ENCODE measurements around the gene GPR132.

Gene GPR132

DNA sequence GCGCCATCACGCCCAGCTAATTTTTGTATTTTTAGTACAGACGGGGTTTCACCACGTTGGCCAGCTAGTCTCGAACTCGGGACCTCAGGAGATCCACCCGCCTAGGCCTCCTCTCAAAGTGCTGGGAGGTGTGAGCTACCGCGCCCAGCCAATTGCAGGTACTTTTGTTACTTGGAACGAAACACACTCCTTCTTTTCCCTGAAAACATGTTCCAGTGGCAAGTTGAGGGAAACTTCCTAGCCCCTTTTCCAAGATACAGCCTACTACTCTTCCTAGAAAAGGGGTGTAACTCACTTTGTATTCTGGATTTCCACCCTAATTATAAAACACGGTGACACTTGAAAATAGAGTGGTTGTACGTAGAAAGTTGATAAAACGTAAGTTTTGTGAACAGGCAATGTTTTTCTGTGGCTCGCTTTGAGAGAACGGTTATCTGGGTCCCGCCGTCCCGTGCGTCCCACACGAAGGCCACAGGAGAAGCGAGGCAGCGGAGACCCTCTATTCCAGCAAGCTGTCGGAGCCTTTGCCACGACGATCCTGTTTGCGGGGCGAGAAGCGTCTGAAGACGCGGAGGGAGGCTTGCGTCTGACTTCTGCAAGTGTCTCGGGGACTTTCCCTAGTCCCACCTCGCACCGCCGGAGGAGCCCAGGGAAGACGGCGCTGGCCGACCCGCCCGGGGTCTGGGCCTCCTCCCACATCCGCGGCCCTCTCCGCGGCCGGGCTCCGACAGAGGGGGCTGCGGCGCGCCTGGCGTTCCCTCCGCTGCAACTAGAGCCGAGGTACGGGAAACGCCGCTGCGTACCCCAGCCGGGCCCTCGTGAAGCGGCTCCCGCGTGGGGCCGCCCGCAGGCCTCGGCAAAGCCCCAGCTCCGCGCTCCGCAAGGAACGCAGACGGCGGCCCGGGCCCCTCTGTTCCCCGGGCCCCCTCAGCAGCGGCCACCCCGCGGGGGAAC is 45.1 kb downstream of the GPR132 start:
- DNase-seq (ENCODE audit: low read depth): peak; percentile 20
- H3K4me3 ChIP-seq (ENCODE audit: low read length): peak overlapping the region; percentile 79

DNA sequence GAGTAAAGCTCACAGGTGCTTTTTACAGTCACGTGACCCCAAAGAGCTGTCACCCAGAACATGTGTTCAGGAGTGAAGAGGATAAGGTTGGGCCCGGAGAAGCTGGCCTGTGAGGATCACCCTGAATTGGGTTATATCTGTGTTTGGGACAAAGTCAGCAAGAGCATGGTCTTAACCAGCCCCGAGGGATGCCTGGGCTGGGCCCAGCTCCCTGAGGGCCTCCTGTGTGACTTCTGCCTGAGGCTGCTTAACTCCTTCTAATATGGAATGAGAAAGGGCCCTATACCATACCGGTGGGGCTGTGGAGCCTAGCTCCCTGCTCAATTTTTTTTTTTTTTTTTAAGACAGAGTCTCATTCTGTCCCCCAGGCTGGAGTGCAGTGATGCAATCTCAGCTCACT is 46.8 kb downstream of the GPR132 start:
- DNase-seq (ENCODE audit: low read depth): no peak
- TF ChIP-seq, protein P1, sequence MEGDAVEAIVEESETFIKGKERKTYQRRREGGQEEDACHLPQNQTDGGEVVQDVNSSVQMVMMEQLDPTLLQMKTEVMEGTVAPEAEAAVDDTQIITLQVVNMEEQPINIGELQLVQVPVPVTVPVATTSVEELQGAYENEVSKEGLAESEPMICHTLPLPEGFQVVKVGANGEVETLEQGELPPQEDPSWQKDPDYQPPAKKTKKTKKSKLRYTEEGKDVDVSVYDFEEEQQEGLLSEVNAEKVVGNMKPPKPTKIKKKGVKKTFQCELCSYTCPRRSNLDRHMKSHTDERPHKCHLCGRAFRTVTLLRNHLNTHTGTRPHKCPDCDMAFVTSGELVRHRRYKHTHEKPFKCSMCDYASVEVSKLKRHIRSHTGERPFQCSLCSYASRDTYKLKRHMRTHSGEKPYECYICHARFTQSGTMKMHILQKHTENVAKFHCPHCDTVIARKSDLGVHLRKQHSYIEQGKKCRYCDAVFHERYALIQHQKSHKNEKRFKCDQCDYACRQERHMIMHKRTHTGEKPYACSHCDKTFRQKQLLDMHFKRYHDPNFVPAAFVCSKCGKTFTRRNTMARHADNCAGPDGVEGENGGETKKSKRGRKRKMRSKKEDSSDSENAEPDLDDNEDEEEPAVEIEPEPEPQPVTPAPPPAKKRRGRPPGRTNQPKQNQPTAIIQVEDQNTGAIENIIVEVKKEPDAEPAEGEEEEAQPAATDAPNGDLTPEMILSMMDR (conservative IDR thresholded peaks at IDR 0.05; ENCODE audit: low read length): no peak
- no peak overlapping the region for H3K4me3 ChIP-seq (ENCODE audit: low read length)

More for the DNA sequence above, 45.1 kb downstream of the GPR132 start:
- TF ChIP-seq, protein P1 (conservative IDR thresholded peaks at IDR 0.05; ENCODE audit: low read length): no peak; the same call in 1 of the 2 replicates

DNA sequence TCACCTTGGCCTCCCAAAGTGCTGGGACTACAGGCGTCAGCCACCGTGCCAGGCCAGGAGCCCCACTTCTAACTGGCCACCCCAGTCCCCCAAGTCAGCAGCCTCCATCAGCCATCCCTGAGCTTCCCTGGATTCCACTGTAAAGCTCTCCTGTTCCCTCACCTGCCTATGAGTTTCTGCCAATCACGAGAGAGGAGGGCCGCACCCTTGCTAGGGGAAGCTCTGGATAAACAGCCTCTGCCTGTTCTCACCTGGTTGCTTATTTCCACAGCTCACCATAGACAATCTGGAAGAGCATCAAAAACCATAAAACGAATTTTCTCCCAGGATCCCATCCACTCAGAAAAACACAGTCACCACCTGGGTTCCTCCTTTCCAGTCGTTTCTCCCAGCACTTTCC is 49.3 kb downstream of the GPR132 start:
- DNase-seq (ENCODE audit: low read depth): no peak
- H3K4me3 ChIP-seq (ENCODE audit: low read length): no peak overlapping the region
- TF ChIP-seq, protein P1 (conservative IDR thresholded peaks at IDR 0.05; ENCODE audit: low read length): no peak

DNA sequence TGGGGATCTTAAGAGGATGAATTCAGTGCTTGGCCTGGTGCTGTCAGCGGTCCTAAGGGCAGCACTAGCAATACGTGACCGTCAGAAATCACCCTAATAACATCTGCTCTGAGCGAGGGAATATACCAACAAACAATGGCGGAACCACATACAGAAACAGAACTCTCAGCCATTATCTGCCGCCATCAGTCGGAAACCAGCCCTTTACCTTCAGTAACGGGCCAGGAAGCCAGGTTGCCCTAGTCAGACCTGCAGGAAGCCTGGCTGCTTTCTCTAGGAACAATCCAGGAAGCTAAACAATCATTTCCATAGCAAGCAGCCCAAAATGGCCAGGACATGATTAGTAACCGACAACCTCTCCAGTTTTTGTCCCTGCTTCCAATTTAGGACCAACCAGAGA is 50.0 kb downstream of the GPR132 start:
- DNase-seq (ENCODE audit: low read depth): no peak
- no peak overlapping the region for H3K4me3 ChIP-seq (ENCODE audit: low read length)
- TF ChIP-seq, protein P1 (conservative IDR thresholded peaks at IDR 0.05; ENCODE audit: low read length): no peak

DNA sequence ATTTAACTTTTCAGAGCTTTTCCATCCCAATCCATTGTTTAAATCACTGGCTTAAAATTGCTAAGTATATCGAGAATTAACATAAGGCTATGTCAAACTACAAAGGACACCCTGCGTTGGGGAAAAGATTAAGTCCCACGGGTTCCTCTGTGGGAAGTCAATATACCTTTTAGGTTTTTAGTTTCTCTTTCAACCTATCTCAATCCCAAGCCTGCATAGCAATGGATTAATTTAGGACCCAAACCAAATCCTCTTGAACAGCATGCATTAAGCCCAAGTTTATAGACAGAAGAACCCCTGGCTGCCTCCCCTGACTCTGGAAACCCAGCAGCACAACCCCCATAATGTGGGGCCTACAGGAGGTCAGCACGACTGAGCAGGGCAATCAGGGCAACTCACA is 50.6 kb downstream of the GPR132 start:
- no peak overlapping the region for H3K4me3 ChIP-seq (ENCODE audit: low read length)
- DNase-seq (ENCODE audit: low read depth): no peak
- TF ChIP-seq, protein P1 (conservative IDR thresholded peaks at IDR 0.05; ENCODE audit: low read length): no peak

DNA sequence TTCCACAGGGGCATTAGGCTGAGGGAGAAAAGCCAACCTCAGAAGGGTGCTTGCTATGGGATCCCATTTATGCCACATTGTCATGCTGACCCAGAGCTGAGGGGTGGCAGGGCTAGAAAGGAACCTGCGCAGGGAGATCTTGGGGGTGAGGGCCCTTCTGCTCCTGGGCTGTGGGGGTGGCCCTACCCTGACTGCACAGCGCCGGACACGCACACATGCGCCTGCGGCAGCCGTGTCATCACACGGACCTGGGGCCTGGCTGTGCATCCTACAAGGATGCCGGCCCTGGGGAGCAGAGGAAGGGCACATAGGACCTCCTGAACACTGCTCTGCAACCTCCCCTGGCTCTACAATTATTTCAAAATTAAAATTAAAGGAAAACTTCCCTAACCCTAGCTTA is 51.2 kb downstream of the GPR132 start:
- TF ChIP-seq, protein P1 (conservative IDR thresholded peaks at IDR 0.05; ENCODE audit: low read length): no peak
- no peak for DNase-seq (ENCODE audit: low read depth)
- H3K4me3 ChIP-seq (ENCODE audit: low read length): no peak overlapping the region
